ENCODE results near the gene TARBP1. TPM values are rescaled to one million over a fixed set of nuclear protein-coding genes. Genes with fewer than 3 reads are reported as not detected.
"Not testable (repeated sequence)": the region's sequence is repeated elsewhere in the genome, so short reads cannot be mapped to it uniquely, and the experiment has no call there.

Gene TARBP1
- total RNA-seq, 1 experiment from 2014 or later = 38.1 TPM

GRCh38 chr1:234381699-234382555 is 97.1 kb downstream of the TARBP1 start:
- no peaks in the 10 kb centered on the region for H3K4me1 Mint-ChIP-seq (ENCODE audit: low read depth, unreplicated experiment)
- DNase-seq = no peak
- no peak overlapping the region for H3K27ac Mint-ChIP-seq (ENCODE audit: unreplicated experiment)
- H3K4me3 Mint-ChIP-seq (ENCODE audit: low read depth, unreplicated experiment) = no peak overlapping the region
- H3K36me3 Mint-ChIP-seq (ENCODE audit: insufficient read depth, unreplicated experiment) = peaks cover 12% of the 10 kb centered on the region
- H3K9me3 Mint-ChIP-seq (ENCODE audit: low read depth, unreplicated experiment) = no peaks in the 10 kb centered on the region
- H3K27me3 Mint-ChIP-seq (ENCODE audit: unreplicated experiment) = no peaks in the 10 kb centered on the region
- no TSS peak for BruUV-seq (replicated peaks)
- CTCF ChIA-PET = no interaction called here
- TF ChIP-seq, protein P1, sequence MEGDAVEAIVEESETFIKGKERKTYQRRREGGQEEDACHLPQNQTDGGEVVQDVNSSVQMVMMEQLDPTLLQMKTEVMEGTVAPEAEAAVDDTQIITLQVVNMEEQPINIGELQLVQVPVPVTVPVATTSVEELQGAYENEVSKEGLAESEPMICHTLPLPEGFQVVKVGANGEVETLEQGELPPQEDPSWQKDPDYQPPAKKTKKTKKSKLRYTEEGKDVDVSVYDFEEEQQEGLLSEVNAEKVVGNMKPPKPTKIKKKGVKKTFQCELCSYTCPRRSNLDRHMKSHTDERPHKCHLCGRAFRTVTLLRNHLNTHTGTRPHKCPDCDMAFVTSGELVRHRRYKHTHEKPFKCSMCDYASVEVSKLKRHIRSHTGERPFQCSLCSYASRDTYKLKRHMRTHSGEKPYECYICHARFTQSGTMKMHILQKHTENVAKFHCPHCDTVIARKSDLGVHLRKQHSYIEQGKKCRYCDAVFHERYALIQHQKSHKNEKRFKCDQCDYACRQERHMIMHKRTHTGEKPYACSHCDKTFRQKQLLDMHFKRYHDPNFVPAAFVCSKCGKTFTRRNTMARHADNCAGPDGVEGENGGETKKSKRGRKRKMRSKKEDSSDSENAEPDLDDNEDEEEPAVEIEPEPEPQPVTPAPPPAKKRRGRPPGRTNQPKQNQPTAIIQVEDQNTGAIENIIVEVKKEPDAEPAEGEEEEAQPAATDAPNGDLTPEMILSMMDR (IDR thresholded peaks at IDR 0.05; ENCODE audit: unreplicated experiment) = no peak
- intact Hi-C loops (cut with micrococcal nuclease; ENCODE audit: unreplicated experiment) = no loop called here

GRCh38 chr1:234379591-234380109 is 99.3 kb downstream of the TARBP1 start:
- H3K27ac Mint-ChIP-seq (ENCODE audit: unreplicated experiment); CTCF ChIA-PET; H3K9me3 Mint-ChIP-seq (ENCODE audit: low read depth, unreplicated experiment); H3K27me3 Mint-ChIP-seq (ENCODE audit: unreplicated experiment); DNase-seq; H3K4me1 Mint-ChIP-seq (ENCODE audit: low read depth, unreplicated experiment); H3K4me3 Mint-ChIP-seq (ENCODE audit: low read depth, unreplicated experiment); intact Hi-C loops (cut with micrococcal nuclease; ENCODE audit: unreplicated experiment); BruUV-seq (replicated peaks): not testable (repeated sequence)
- peaks cover 16% of the 10 kb centered on the region for H3K36me3 Mint-ChIP-seq (ENCODE audit: insufficient read depth, unreplicated experiment)

- intact Hi-C loops (cut with micrococcal nuclease; ENCODE audit: unreplicated experiment) = no loop called here
- Mint-ChIP-seq H3K4me1 (ENCODE audit: low read depth, unreplicated experiment) (peaks cover 16% of the 10 kb centered on the region), H3K36me3 (ENCODE audit: insufficient read depth, unreplicated experiment) (peaks cover 39% of the 10 kb centered on the region), H3K27me3 (ENCODE audit: unreplicated experiment) (no peaks in the 10 kb centered on the region), H3K9me3 (ENCODE audit: low read depth, unreplicated experiment) (no peaks in the 10 kb centered on the region), H3K4me3 (ENCODE audit: low read depth, unreplicated experiment) (no peak overlapping the region), H3K27ac (ENCODE audit: unreplicated experiment) (no peak overlapping the region)
- BruUV-seq (replicated peaks) = no TSS peak
- CTCF ChIA-PET = no interaction called here
- TF ChIP-seq, protein P1 (IDR thresholded peaks at IDR 0.05; ENCODE audit: unreplicated experiment) = no peak
- DNase-seq = no peak
These were observed 103.3 kb downstream of the TARBP1 start for GRCh38 chr1:234375672-234376071.

DNA sequence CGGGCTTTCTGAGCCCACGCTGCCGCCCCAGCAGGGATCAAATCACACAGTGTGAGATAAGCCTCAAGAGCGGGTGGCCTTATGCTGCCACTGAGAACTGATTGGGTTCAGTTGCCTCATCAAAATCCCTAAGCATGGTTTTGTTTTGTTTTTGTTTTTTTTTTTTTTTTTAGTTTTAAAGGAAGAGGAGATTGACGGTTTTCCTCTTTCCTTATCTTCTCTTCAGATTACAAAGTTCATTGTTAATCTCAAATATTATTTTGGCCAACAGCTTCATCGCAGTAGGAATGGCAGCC is 105.1 kb downstream of the TARBP1 start:
- no peak for DNase-seq
- CTCF ChIA-PET = interaction anchor here (0.7 to 1.5 kb wide), 5 partner anchors 17 to 1131 kb away, joined by 3 to 4 read pairs (median 3); partner anchors contain the start of gene B3GALNT2
- BruUV-seq (replicated peaks) = no TSS peak
- H3K4me3 Mint-ChIP-seq (ENCODE audit: low read depth, unreplicated experiment) = peak overlapping the region; percentile 98
- TF ChIP-seq, protein P1 (IDR thresholded peaks at IDR 0.05; ENCODE audit: unreplicated experiment) = no peak
- H3K36me3 Mint-ChIP-seq (ENCODE audit: insufficient read depth, unreplicated experiment) = peaks cover 39% of the 10 kb centered on the region
- no peaks in the 10 kb centered on the region for H3K27me3 Mint-ChIP-seq (ENCODE audit: unreplicated experiment)
- peaks cover 16% of the 10 kb centered on the region for H3K4me1 Mint-ChIP-seq (ENCODE audit: low read depth, unreplicated experiment)
- no peaks in the 10 kb centered on the region for H3K9me3 Mint-ChIP-seq (ENCODE audit: low read depth, unreplicated experiment)
- H3K27ac Mint-ChIP-seq (ENCODE audit: unreplicated experiment) = peak overlapping the region; percentile 99
- intact Hi-C loops (cut with micrococcal nuclease; ENCODE audit: unreplicated experiment) = no loop called here
